Prostate gland (tissue), 2 donors: ENCODE data around the gene COPS7B. TPM values are rescaled to one million over a fixed set of nuclear protein-coding genes. Genes with fewer than 3 reads are reported as not detected.

Source experiments
- DNase-seq: peaks from one replicate; pipeline ENCODE4 v3.0.0-alpha.2; 2019; ENCODE audit warnings: low spot score
- H3K27ac ChIP-seq, 2 donors: fragments of 200-600 bp; sonication (generic); 2 replicates each; pipeline ENCODE4 v1.5.1; 2017 to 2019
- H3K27me3 ChIP-seq: fragments of 200-600 bp; sonication (generic); replicated peaks from 2 replicates; pipeline ENCODE4 v1.5.1; 2019; ENCODE audit not compliant: insufficient read depth
- H3K36me3 ChIP-seq, 2 donors: fragments of 200-600 bp; sonication (generic); 1 replicate in 1 of 2; 2 replicates in 1 of 2; pipeline versions ENCODE4 v1.5.1 to v1.8.1; 2017 to 2019
- H3K4me1 ChIP-seq: fragments of 200-600 bp; sonication (generic); replicated peaks from 2 replicates; pipeline ENCODE4 v1.5.1; 2019
- H3K4me3 ChIP-seq, 2 donors: fragments of 200-600 bp; sonication (generic); 2 replicates each; pipeline ENCODE4 v1.5.1; 2017 to 2019
- H3K9me3 ChIP-seq: fragments of 200-600 bp; sonication (generic); 2 replicates; pipeline ENCODE4 v1.5.1; 2017
- POLR2A ChIP-seq: fragments of 450-650 bp; IDR thresholded peaks from one replicate; pipeline ENCODE4 v1.6.1; 2016; ENCODE audit warnings: antibody characterized with exemption, mild to moderate bottlenecking
- POLR2AphosphoS5 ChIP-seq: sonication (generic); formaldehyde crosslinking; IDR thresholded peaks from one replicate; pipeline ENCODE4 v1.6.1; 2017; ENCODE audit warnings: antibody characterized with exemption
- WGBS: methylation state at CpG from one replicate; pipeline ENCODE4 v1.1.5; 2018; 5-methylcytosine and 5-hydroxymethylcytosine counted together
- intact Hi-C: fragments of 100-400 bp; cut with DNase I; formaldehyde crosslinking; loops from one replicate; pipeline ENCODE4 v1.14.2; 2022
- small RNA-seq, 2 donors: library from RNA; depleted of rRNA; stranded (forward); fragments of <200 nt; gene quantifications; one replicate each; pipeline ENCODE3, GENCODE V24; 2016
- total RNA-seq, 2 donors: library from RNA; depleted of rRNA; stranded (reverse); fragments of >200 nt; gene quantifications; one replicate each; pipeline ENCODE4 v1.1.0, GENCODE V29; 2016
- TF ChIP-seq, protein P1 (sequence below), 4 experiments: fragments of 200-600 bp in 2 of 4; fragments of 450-650 bp in 2 of 4; sonication (generic) in 2 of 4; IDR thresholded peaks; 1 replicate in 3 of 4; 2 replicates in 1 of 4; pipeline ENCODE4 v1.5.1; 2016 to 2019; ENCODE audit warnings: antibody characterized with exemption in 4 of 4, mild to moderate bottlenecking in 2 of 4, moderate library complexity in 2 of 4

Gene COPS7B
- total RNA-seq, 2 donors from 2014 or later: 20.4 to 42.7 TPM

DNA sequence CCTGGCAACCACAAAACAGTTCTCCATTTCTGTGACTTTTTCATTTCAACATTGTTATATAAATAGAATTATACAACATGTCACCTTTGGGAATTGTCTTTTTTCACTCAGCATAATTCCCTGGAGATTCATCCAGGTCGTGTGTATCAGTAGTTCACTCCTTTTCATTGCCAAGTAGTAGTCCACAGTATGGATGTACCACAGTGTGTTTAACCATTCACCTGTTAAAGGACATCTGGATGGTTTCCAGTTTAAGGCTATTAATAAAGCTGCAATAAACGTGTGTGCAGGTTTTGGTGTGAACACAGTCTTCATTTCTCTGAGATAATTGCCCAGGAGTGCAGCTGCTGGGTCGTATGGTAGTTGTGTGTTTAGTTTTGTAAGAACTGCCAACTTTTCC, 35.7 kb downstream of the COPS7B start:
- WGBS: 58% methylated on average over 3 of the region's 3 CpGs
- DNase-seq: no peak
- H3K27ac ChIP-seq: no peak overlapping the region
- H3K4me3 ChIP-seq: no peak overlapping the region
- H3K36me3 ChIP-seq: no peaks in the 10 kb centered on the region
- no peaks in the 10 kb centered on the region for H3K27me3 ChIP-seq
- TF ChIP-seq POLR2AphosphoS5 (no peak), POLR2A (no peak)
- TF ChIP-seq, protein P1, sequence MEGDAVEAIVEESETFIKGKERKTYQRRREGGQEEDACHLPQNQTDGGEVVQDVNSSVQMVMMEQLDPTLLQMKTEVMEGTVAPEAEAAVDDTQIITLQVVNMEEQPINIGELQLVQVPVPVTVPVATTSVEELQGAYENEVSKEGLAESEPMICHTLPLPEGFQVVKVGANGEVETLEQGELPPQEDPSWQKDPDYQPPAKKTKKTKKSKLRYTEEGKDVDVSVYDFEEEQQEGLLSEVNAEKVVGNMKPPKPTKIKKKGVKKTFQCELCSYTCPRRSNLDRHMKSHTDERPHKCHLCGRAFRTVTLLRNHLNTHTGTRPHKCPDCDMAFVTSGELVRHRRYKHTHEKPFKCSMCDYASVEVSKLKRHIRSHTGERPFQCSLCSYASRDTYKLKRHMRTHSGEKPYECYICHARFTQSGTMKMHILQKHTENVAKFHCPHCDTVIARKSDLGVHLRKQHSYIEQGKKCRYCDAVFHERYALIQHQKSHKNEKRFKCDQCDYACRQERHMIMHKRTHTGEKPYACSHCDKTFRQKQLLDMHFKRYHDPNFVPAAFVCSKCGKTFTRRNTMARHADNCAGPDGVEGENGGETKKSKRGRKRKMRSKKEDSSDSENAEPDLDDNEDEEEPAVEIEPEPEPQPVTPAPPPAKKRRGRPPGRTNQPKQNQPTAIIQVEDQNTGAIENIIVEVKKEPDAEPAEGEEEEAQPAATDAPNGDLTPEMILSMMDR (IDR thresholded peaks at IDR 0.05): no peak
- intact Hi-C loops: no loop called here
- H3K4me1 ChIP-seq: no peaks in the 10 kb centered on the region
- no peaks in the 10 kb centered on the region for H3K9me3 ChIP-seq

DNA sequence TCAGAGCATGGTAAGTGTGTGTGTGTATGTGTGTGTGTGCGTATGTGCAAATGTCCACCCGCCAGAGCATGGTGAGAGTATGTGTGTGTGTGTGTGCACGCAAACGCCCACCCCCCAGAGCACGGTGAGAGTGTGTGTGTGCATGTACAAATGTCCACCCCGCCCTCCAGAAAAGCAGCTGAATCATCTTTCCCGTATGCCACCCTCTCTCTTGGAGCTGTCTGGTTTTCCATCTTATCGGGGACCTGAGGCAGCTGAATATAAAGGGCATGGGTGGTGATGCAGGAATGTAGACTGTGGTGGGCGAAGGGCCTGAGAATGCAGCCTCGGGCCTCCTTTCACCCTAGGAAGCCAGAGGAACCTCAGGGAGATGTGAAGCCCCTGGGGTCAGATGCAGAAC, 66.9 kb downstream of the COPS7B start:
- Histone ChIP-seq H3K27me3 (no peaks in the 10 kb centered on the region), H3K4me3 (no peak overlapping the region), H3K9me3 (no peaks in the 10 kb centered on the region), H3K27ac (no peak overlapping the region), H3K36me3 (no peaks in the 10 kb centered on the region), H3K4me1 (no peaks in the 10 kb centered on the region)
- intact Hi-C loops: no loop called here
- TF ChIP-seq, protein P1 (IDR thresholded peaks at IDR 0.05): no peak
- TF ChIP-seq POLR2A: no peak
- TF ChIP-seq POLR2AphosphoS5: no peak
- no peak for DNase-seq
- WGBS: 92% methylated on average over 10 of the region's 10 CpGs

DNA sequence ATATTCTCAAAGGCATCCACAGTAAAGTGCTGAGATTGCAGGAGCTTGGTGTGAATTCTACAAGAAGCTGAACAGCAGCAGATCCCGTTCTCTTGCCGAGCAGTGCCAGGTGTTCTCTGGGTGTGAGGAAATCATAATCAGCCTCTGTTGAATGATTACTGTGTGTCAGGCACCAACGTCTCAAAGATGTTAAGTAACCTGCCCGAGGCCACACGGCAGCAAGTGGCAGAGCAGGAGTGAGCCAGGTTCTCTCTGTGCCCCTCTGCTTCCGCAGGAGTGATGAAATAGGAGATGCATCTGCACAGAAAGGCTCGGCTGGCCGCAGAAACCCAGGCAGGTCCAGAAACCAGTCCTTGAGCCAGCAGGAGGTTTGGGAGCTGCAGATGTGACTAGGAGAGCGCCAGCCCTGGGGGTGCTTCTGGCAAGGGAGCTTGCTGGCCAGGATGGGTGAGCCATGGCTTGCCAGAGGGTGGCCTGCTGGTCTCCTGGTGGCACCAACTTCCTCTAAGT, 68.4 kb downstream of the COPS7B start:
- DNase-seq: no peak
- WGBS: 69% methylated on average over 9 of the region's 9 CpGs
- Histone ChIP-seq H3K27ac (no peak overlapping the region), H3K4me3 (no peak overlapping the region), H3K4me1 (no peaks in the 10 kb centered on the region), H3K27me3 (no peaks in the 10 kb centered on the region), H3K36me3 (no peaks in the 10 kb centered on the region), H3K9me3 (no peaks in the 10 kb centered on the region)
- TF ChIP-seq POLR2A: no peak
- TF ChIP-seq, protein P1 (IDR thresholded peaks at IDR 0.05): no peak
- no peak for TF ChIP-seq POLR2AphosphoS5
- intact Hi-C loops: no loop called here

DNA sequence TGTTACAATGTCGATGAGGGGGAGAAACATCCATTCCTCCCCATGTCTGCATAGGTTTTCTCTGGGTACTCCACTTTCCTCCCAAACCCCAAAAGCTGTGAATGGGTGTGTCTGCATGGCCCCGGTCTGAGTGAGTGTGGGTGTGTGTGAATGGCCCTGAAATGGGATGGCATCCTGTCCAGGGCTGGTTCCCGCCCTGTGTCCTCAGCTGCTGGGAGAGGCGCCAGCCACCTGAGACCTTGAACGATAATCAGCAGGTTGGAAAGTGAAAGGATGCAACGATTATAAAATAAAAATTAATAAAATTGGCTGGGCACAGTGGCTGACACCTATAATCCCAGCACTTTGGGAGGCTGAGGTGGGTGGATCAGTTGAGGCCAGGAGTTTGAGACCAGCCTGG, 70.7 kb downstream of the COPS7B start:
- no peak for TF ChIP-seq POLR2A
- no peak for TF ChIP-seq POLR2AphosphoS5
- TF ChIP-seq, protein P1 (IDR thresholded peaks at IDR 0.05): no peak
- Histone ChIP-seq H3K27ac (no peak overlapping the region), H3K36me3 (no peaks in the 10 kb centered on the region), H3K9me3 (no peaks in the 10 kb centered on the region), H3K4me3 (no peak overlapping the region), H3K27me3 (no peaks in the 10 kb centered on the region), H3K4me1 (no peaks in the 10 kb centered on the region)
- 86% methylated on average over 6 of the region's 6 CpGs for WGBS
- intact Hi-C loops: no loop called here
- no peak for DNase-seq

Small RNA genes within 50 kb of the gene (small RNA-seq; reads per million reads assigned to genes)
- 0 reads per million in 2 donors for gene AC073476.4

Other genes with a start within 250 kb of the COPS7B start
- 10 to 100 TPM in 1 of 2 donors, not detected in 1; 10.6 TPM for gene TEX44, start 193.6 kb upstream of the COPS7B start, total RNA-seq
- gene PTMA, start 77.9 kb upstream of the COPS7B start, total RNA-seq: 100 to 1,000 TPM; 418 to 613 TPM
- gene PDE6D, start 5.2 kb upstream of the COPS7B start, total RNA-seq: 10 to 100 TPM; 17.3 to 31.8 TPM
- gene NPPC, start 140.0 kb downstream of the COPS7B start, total RNA-seq: 1 to 10 TPM; 3.2 to 6.4 TPM
- 10 to 100 TPM; 30.1 to 71.3 TPM for gene DIS3L2, start 175.3 kb downstream of the COPS7B start, total RNA-seq